ENCODE measurements around the gene GLOD5. TPM values are rescaled to one million over a fixed set of nuclear protein-coding genes. Genes with fewer than 3 reads are reported as not detected.

The GLOD5 gene
- total and polyA plus RNA-seq, 2 of the 8 experiments (the other 6 are each of a cell fraction or from before 2014, with no cell fraction given) = 0.18 TPM; not detected in 1

DNA sequence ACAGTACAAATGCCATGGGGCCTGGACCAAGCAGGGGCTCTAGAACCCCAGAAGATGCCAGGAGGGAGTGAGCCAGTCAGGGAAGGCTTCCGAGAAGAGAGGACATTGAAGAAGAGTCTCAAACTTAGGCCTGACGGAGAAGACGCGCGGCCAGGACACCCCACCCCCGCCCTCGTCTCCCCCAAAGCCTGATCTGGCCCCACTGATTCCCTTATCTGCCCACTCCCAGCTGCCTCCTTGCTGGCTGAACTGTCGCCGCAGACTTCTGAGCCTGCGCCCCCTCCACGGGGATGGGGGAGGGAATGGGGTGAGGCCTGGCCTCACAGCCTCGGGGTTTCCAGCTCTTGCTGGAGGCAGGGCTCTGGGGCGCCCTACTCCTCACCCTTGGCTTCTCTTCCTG, 21.2 kb downstream of the GLOD5 start:
- H2AFZ ChIP-seq (ENCODE audit: low read length) = no peak overlapping the region
- H3K79me1 ChIP-seq (ENCODE audit: low read depth, low read length) = no peaks in the 10 kb centered on the region
- no peak overlapping the region for H3K23ac ChIP-seq (ENCODE audit: insufficient read length)
- H3K4ac ChIP-seq (replicated peaks; ENCODE audit: insufficient read length, low read depth, low read length) = no peak overlapping the region
- no peaks in the 10 kb centered on the region for H3K79me2 ChIP-seq (ENCODE audit: control insufficient read depth in 1 of 2, insufficient read depth in 2 of 2, low read length in 2 of 2)
- no peak overlapping the region for H3K4me3 ChIP-seq (ENCODE audit: extremely low read depth in 1 of 4, insufficient read depth in 2 of 4, low read depth in 3 of 4, low read length in 4 of 4)
- ChIA-PET POLR2A (ENCODE audit: partially characterized antibody) (interaction anchor here (0.7 to 1.3 kb wide), 2 partner anchors 25 to 115 kb away, joined by 3 to 4 read pairs; partner anchors contain the start of genes PQBP1 and TIMM17B), CTCF (ENCODE audit: partially characterized antibody) (interaction anchor here (0.6 kb wide), 1 partner anchor 129 kb away, joined by 3 read pairs; the partner anchor contains the start of gene SLC35A2)
- H2BK20ac ChIP-seq (ENCODE audit: low read length) = no peak overlapping the region
- no peak overlapping the region for H2BK120ac ChIP-seq (replicated peaks; ENCODE audit: low read depth, low read length)
- no peak overlapping the region for H2BK5ac ChIP-seq (ENCODE audit: low read depth, low read length)
- WGBS, 2 experiments (ENCODE audit: extremely low coverage in 1 of 2, insufficient coverage in 1 of 2, insufficient read length in 1 of 2, insufficient replicate concordance in 2 of 2, low coverage in 1 of 2, low lambda C conversion rate in 2 of 2, missing lambda C conversion rate in 1 of 2) = 75% methylated on average over 4 of the region's 13 CpGs; no CpG with 5 or more reads in 1 of the 2 experiments
- H3K18ac ChIP-seq (ENCODE audit: extremely low read depth, low read length) = no peak overlapping the region
- H4K20me1 ChIP-seq (replicated peaks in 1 of 2; ENCODE audit: control insufficient read depth in 1 of 2, insufficient read depth in 2 of 2, low read length in 2 of 2) = no peaks in the 10 kb centered on the region
- H2BK12ac ChIP-seq (ENCODE audit: low read depth, low read length) = no peak overlapping the region
- no peak overlapping the region for H4K91ac ChIP-seq (replicated peaks; ENCODE audit: insufficient read length, low read length)
- H3K4me2 ChIP-seq (ENCODE audit: insufficient read depth in 1 of 2, low read depth in 2 of 2, low read length in 2 of 2) = no peak overlapping the region
- no peak overlapping the region for H3K27ac ChIP-seq (ENCODE audit: low read depth, low read length)
- no peak overlapping the region for H4K8ac ChIP-seq (ENCODE audit: extremely low read depth, insufficient read depth, low read length)
- H3K36me3 ChIP-seq (ENCODE audit: control insufficient read depth in 2 of 4, insufficient read depth in 4 of 4, low read length in 3 of 4) = no peaks in the 10 kb centered on the region
- DNase-seq (ENCODE audit: low read depth in 1 of 2, low spot score in 2 of 2) (no peak), FAIRE-seq (no peak)
- H3K56ac ChIP-seq (replicated peaks; ENCODE audit: insufficient read length, low read depth, low read length) = no peak overlapping the region
- no peak overlapping the region for H3K9ac ChIP-seq (replicated peaks in 1 of 4; ENCODE audit: extremely low read depth in 1 of 4, low read depth in 3 of 4, low read length in 3 of 4)
- H2BK15ac ChIP-seq (ENCODE audit: low read length) = no peak overlapping the region
- no peaks in the 10 kb centered on the region for H3K9me3 ChIP-seq (ENCODE audit: insufficient read depth in 2 of 2, low read depth in 1 of 2, low read length in 1 of 2)
- H3K14ac ChIP-seq (ENCODE audit: insufficient read length) = no peak overlapping the region
- H3K4me1 ChIP-seq (replicated peaks in 1 of 4; ENCODE audit: control insufficient read depth in 3 of 4, insufficient read depth in 4 of 4, low read length in 3 of 4) = no peaks in the 10 kb centered on the region
- H2AK5ac ChIP-seq (ENCODE audit: low read depth, low read length) = no peak overlapping the region
- no peak overlapping the region for H4K5ac ChIP-seq (ENCODE audit: insufficient read length, low read depth, low read length)
- no peaks in the 10 kb centered on the region for H3K23me2 ChIP-seq (ENCODE audit: low read depth, low read length)
- no peaks in the 10 kb centered on the region for H3K27me3 ChIP-seq (replicated peaks in 1 of 4; ENCODE audit: control insufficient read depth in 3 of 4, extremely low read depth in 1 of 4, insufficient read depth in 3 of 4, low read length in 3 of 4)
- TF ChIP-seq, protein P1, sequence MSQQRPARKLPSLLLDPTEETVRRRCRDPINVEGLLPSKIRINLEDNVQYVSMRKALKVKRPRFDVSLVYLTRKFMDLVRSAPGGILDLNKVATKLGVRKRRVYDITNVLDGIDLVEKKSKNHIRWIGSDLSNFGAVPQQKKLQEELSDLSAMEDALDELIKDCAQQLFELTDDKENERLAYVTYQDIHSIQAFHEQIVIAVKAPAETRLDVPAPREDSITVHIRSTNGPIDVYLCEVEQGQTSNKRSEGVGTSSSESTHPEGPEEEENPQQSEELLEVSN (IDR thresholded peaks at IDR 0.05) = no peak

Data from H1 (cell line).